Heart right ventricle (tissue), 16 donors: ENCODE measurements around the gene LDLRAD4. TPM values are rescaled to one million over a fixed set of nuclear protein-coding genes. Genes with fewer than 3 reads are reported as not detected.

Experiments
- ATAC-seq, 8 donors: fragments of 200-7000 bp; cut with Tn5 transposase; one replicate each; pipeline ENCODE4 v1.9.1; 2020; ENCODE audit warnings: mild to moderate bottlenecking in 8 of 8, moderate library complexity in 8 of 8, moderate number of reproducible peaks in 1 of 8
- DNase-seq, 2 donors: peaks; one replicate each; pipeline ENCODE4 v3.0.0-alpha.2; 2020
- H3K27ac ChIP-seq, 10 donors: fragments of 200-600 bp; sonication (generic) in 2 of 10; one replicate each; pipeline versions ENCODE4 v1.5.0 to v1.8.0; 2020 to 2022; ENCODE audit warnings: mild to moderate bottlenecking in 3 of 10
- H3K27me3 ChIP-seq, 7 donors: fragments of 200-600 bp; one replicate each; pipeline ENCODE4 v1.8.0; 2021 to 2022; ENCODE audit warnings: mild to moderate bottlenecking in 2 of 7
- H3K36me3 ChIP-seq, 9 donors: fragments of 200-600 bp; sonication (generic) in 1 of 9; one replicate each; pipeline versions ENCODE4 v1.5.0 to v1.8.0; 2020 to 2022; ENCODE audit warnings: mild to moderate bottlenecking in 2 of 9
- H3K4me1 ChIP-seq, 9 donors: fragments of 200-600 bp; sonication (generic) in 1 of 9; one replicate each; pipeline versions ENCODE4 v1.5.0 to v1.8.0; 2020 to 2022; ENCODE audit warnings: mild to moderate bottlenecking in 4 of 9
- H3K4me3 ChIP-seq, 10 donors: fragments of 200-600 bp; sonication (generic) in 2 of 10; one replicate each; pipeline versions ENCODE4 v1.5.0 to v1.8.0; 2020 to 2022; ENCODE audit warnings: mild to moderate bottlenecking in 7 of 10, moderate library complexity in 2 of 10
- H3K9me3 ChIP-seq, 11 donors: fragments of 200-600 bp in 10 of 11; sonication (generic) in 2 of 11; one replicate each; pipeline versions ENCODE4 v1.5.0 to v1.8.0; 2013 to 2022; ENCODE audit warnings: mild to moderate bottlenecking in 2 of 11, control low read depth in 1 of 11, moderate library complexity in 1 of 11
- WGBS, 2 donors: extraction: QIAGEN DNeasy Blood & Tissue Kit; methylation state at CpG; one replicate each; pipeline ENCODE4 v1.1.7; 2013; ENCODE audit warnings: inconsistent platforms in 1 of 2; 5-methylcytosine and 5-hydroxymethylcytosine counted together
- intact Hi-C, 10 donors: fragments of 100-400 bp; cut with DNase I; formaldehyde crosslinking; loops; one replicate each; pipeline versions ENCODE4 v1.11.1 to v1.14.2; 2022
- polyA plus RNA-seq, 2 donors: library from polyadenylated mRNA; stranded (reverse); fragments of 200-250 nt; gene quantifications; one replicate each; pipeline ENCODE4 v1.2.3, GENCODE V29; 2013
- total RNA-seq, 10 donors: library from RNA; stranded (reverse); fragmentation: NEBNext Ultra II Directional in 3 of 10; extraction: Animal tissue kit (Norgen Biotek cat#: 25700) in 3 of 10; gene quantifications; one replicate each; pipeline versions ENCODE4 v1.2.1 to v1.2.4, GENCODE V29; 2021 to 2023
- TF ChIP-seq, protein P1 (sequence below), 9 donors: fragments of 200-600 bp; sonication (generic) in 2 of 9; IDR thresholded peaks; one replicate each; pipeline versions ENCODE4 v1.5.0 to v1.8.0; 2021 to 2022; ENCODE audit warnings: antibody characterized with exemption in 9 of 9, mild to moderate bottlenecking in 5 of 9, moderate library complexity in 1 of 9
- donor health status: Arrhythmogenic right ventricular cardiomyopathy.
- donor health status: ischemic (EF 13 %, LVEDD 7.1; RV severe dilation, severe dysfunction).
- donor health status: healthy with polysubstance abuse.
- donor health status: DM: no; HTN: yes; CAD: no.
- donor health status: DM: no; HTN: no; CAD: no.
- donor health status: ischemic (EF 25% LVEDD 6.9; RV normal size, moderate dysfunction).
- donor health status: ischemic (EF 25% LVEDD 5.7; RV mildly dilated, moderate dysfunction).
- donor health status: healthy.
- donor health status: DM: yes; HTN: yes; CAD: no.
- donor health status: Ischemic cardiomyopathy.
- donor health status: ischemic (EF 35%, LVEDD 5.7; RV mildly dilated, moderate dysfunction).
- donor health status: nonischemic (EF 11% LVEDD 7.7; RV severe dilation, severe dysfunction).
- donor health status: DM: yes; HTN: yes; CAD: no.
- donor health status: PGD.
- donor health status: ischemic (EF 29% LVEDD 5.4; RV normal size, mild dysfunction).
- donor health status: nonischemic (EF 23%, LVEDD 6.1; RV moderate dilation, normal function).

Gene LDLRAD4
- total and polyA plus RNA-seq, 12 donors = 5.4 to 74.6 (median 34.6) TPM

DNA sequence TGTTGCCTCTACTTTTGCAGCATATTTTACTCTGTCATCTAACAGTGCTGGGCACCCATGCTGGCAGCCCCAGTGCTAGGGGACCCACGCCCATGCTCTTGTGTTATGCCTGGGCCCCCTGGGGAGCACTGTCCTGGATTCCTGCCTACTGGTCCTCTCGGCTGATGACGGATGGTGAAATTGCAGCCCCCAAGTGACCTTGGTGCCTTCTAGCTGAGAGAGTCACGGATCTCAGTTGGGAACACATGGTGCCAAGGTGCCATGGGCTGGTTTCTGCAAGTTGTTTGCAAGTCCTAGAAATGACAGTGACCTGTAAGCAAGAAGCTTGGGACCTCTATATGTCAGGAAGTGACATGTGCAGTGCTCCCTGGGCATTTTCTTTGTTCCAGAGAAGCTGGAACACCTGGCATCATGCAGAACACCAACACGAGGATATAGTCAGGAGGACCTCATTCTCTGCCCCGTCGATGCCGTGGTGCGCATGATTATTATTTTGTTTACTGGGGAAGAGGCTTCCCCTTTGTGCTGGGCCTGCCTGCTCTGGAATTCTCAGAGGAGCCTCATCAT lies 187.6 kb downstream of the LDLRAD4 start:
- Histone ChIP-seq H3K36me3 (peaks cover 0 to 6% (median 0%) of the 10 kb centered on the region in 9 donors), H3K27ac (no peak overlapping the region), H3K9me3 (no peaks in the 10 kb centered on the region), H3K27me3 (no peaks in the 10 kb centered on the region), H3K4me3 (no peak overlapping the region), H3K4me1 (peaks cover 0 to 13% (median 0%) of the 10 kb centered on the region in 9 donors)
- DNase-seq (no peak), ATAC-seq (peak in 3 of 8 donors; percentile 13 to 28 (median 14))
- intact Hi-C loops = no loop called here
- WGBS, 2 donors = 71 to 79% methylated on average over 9 of the region's 9 CpGs
- TF ChIP-seq, protein P1, sequence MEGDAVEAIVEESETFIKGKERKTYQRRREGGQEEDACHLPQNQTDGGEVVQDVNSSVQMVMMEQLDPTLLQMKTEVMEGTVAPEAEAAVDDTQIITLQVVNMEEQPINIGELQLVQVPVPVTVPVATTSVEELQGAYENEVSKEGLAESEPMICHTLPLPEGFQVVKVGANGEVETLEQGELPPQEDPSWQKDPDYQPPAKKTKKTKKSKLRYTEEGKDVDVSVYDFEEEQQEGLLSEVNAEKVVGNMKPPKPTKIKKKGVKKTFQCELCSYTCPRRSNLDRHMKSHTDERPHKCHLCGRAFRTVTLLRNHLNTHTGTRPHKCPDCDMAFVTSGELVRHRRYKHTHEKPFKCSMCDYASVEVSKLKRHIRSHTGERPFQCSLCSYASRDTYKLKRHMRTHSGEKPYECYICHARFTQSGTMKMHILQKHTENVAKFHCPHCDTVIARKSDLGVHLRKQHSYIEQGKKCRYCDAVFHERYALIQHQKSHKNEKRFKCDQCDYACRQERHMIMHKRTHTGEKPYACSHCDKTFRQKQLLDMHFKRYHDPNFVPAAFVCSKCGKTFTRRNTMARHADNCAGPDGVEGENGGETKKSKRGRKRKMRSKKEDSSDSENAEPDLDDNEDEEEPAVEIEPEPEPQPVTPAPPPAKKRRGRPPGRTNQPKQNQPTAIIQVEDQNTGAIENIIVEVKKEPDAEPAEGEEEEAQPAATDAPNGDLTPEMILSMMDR (IDR thresholded peaks at IDR 0.05) = no peak

DNA sequence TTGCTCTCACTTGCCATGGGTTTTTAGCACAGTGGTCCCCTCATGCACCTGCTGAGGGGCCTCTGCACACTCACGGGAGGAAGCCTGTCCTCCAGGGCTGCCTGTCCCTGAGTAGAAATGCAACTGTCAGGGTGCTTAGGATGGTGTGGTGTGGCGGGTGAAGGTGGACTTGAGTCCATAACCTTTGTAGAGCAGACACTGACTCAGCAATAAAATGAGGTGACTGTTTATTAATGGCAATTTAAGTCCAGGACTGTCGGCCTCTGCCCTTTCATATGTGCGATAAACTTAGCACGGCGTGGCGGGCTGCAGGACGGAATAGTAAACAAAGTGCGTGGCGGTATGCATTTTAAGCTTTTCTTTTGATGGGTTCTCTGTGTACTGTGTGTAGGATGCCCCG lies 188.2 kb downstream of the LDLRAD4 start:
- 95 to 96% methylated on average over 11 of the region's 11 CpGs for WGBS, 2 donors

DNA sequence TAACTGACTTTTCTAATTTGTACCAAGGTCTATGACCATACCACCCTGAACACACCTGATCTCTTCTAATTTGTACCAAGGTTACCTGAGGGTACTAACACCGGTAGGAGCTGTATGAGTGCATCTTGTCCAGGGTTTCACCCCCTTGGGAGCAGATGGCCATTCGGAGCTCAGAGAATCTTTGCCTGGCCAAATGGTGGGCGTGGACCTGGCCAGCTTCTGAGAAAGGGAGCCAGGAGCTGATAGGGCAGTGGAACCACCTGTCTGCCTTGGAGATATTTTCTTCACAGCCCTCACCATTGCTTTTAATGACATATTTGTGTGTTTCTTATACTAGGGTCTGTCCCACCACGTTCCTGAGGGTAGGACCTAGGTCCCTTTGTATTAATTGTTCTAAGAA lies 188.9 kb downstream of the LDLRAD4 start:
- no peak overlapping the region for H3K27ac ChIP-seq
- ATAC-seq (no peak), DNase-seq (no peak)
- peaks cover 0 to 12% (median 6%) of the 10 kb centered on the region in 11 donors for H3K9me3 ChIP-seq
- WGBS, 2 donors = 78 to 79% methylated on average over 4 of the region's 4 CpGs
- TF ChIP-seq, protein P1 (IDR thresholded peaks at IDR 0.05) = no peak
- H3K4me3 ChIP-seq = no peak overlapping the region
- H3K36me3 ChIP-seq = peaks cover 0 to 7% (median 0%) of the 10 kb centered on the region in 9 donors
- peaks cover 0 to 9% (median 0%) of the 10 kb centered on the region in 9 donors for H3K4me1 ChIP-seq
- intact Hi-C loops = no loop called here
- no peaks in the 10 kb centered on the region for H3K27me3 ChIP-seq

More for the DNA sequence above, 188.2 kb downstream of the LDLRAD4 start:
- Histone ChIP-seq H3K27ac (no peak overlapping the region), H3K36me3 (peaks cover 0 to 6% (median 0%) of the 10 kb centered on the region in 9 donors), H3K4me1 (peaks cover 0 to 9% (median 0%) of the 10 kb centered on the region in 9 donors), H3K9me3 (peaks cover 0 to 5% (median 0%) of the 10 kb centered on the region in 11 donors), H3K4me3 (no peak overlapping the region), H3K27me3 (no peaks in the 10 kb centered on the region)
- intact Hi-C loops = no loop called here
- TF ChIP-seq, protein P1 (IDR thresholded peaks at IDR 0.05) = no peak
- no peak for DNase-seq
- ATAC-seq = peak in 2 of 8 donors; percentile 10 to 34

DNA sequence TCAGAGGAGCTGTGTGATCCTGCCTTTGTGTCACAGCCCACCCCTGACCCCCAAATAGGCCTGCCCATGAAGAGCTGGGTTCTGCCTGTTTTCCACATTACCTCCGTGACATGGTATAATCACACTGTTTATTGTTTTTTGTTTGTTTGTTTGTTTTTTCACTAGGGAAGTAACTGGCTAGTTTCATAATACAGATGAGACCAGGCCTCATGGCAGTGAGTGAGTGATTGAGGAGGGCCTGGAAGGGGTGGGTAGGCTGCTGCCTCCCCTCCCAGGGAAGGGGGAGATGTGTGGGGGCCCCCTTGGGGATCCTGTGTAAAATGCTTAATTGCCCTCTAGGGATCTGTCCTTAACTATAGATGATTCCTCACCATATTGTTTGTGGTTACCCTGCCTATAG lies 190.5 kb downstream of the LDLRAD4 start:
- no peak for ATAC-seq
- TF ChIP-seq, protein P1 (IDR thresholded peaks at IDR 0.05) = no peak
- WGBS, 2 donors = 87 to 92% methylated on average over 1 of the region's 1 CpG
- no peak overlapping the region for H3K27ac ChIP-seq
- no peaks in the 10 kb centered on the region for H3K27me3 ChIP-seq
- no peak for DNase-seq
- H3K9me3 ChIP-seq = peaks cover 0 to 12% (median 6%) of the 10 kb centered on the region in 11 donors
- H3K36me3 ChIP-seq = peaks cover 0 to 8% (median 0%) of the 10 kb centered on the region in 9 donors
- peaks cover 0 to 9% (median 2%) of the 10 kb centered on the region in 9 donors for H3K4me1 ChIP-seq
- intact Hi-C loops = no loop called here
- no peak overlapping the region for H3K4me3 ChIP-seq
